8988T (cell line): ENCODE measurements around the gene SPON1.
"Not testable (repeated sequence)": the region's sequence is repeated elsewhere in the genome, so short reads cannot be mapped to it uniquely, and the experiment has no call there.

Experiments used
- DNase-seq: peaks from one replicate; pipeline ENCODE4 v3.0.0; 2011

SPON1 gene

DNA sequence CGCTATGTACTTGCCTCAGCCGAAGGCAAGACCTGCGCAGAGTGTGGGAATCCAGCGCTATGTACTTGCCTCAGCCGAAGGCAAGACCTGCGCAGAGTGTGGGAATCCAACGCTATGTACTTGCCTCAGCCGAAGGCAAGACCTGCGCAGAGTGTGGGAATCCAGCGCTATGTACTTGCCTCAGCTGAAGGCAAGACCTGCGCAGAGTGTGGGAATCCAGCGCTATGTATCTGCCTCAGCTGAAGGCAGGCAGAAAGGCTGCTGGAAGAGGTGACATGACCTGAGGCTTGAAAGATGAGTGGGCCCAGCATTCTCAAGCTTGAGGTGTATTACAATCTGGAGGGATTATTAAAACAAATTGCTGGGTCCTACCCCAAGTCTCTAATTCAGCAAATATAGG lies 290.0 kb downstream of the SPON1 start:
- DNase-seq = not testable (repeated sequence)

DNA sequence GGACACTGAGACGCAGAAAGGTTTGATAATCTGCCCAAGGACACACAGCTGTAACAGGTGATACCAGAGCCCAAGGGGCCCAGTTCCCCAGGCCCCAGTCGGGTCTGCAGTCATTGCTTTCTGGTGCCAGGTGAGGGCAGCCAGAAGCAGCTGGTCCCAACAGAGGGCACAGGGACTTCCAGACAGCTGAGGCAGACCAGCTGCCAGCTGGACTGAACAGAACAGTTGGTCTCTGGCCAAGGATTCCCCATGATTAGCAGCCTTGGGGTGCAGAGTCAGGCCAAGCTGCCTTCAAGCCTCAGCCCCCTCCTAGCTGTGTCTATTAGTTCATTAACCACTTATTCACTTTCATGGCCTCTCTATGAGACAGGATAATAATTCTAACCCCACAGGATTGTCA lies 290.9 kb downstream of the SPON1 start:
- no peak for DNase-seq

DNA sequence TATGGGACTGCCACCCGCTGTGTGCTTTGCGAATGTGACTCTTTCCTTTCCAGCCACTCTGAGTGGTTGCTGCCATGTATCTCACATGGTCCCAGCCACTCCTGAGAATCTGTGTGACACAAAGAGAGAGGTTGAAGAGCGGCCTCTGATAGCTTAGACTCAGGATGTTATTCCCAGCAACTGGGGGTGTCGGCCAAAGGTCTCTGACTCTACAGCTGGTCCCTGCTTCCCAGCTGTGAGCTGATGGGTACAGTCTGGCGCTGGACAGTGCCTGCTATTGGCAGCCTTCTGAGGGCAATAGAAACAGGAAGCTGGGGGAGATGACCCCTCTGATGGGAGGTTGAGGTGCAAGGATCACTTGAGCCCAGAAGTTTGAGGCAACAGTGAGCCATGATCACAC lies 291.3 kb downstream of the SPON1 start:
- no peak for DNase-seq

DNA sequence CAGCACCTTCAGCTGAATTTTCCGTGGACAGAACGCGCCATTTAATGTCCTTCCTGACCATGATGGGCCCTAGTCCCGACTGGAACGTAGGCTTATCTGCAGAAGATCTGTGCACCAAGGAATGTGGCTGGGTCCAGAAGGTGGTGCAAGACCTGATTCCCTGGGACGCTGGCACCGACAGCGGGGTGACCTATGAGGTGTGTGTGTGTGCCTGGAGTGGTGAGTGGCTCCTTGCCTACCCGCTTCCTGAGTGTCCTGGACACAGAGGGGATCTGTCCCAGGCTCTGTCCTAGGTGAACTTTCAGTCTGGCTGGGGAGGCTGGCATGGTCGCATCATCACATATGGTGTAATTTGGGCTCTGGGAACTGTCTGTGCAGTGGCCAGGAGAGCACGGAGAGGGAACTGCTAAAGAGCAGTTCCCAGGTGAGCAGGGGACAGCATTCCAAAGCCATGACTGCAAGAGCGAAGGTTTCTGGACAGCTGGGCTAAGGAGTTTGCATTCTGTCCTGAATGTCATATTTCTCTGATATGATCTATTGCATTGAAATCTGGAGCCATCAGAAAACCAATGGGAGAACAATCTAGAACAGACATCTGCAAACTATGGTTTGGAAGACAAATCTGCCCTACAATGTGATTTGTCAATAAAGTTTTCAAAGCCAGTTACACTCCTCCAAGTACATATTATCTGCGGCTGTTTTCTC lies 292.2 kb downstream of the SPON1 start:
- DNase-seq = no peak

DNA sequence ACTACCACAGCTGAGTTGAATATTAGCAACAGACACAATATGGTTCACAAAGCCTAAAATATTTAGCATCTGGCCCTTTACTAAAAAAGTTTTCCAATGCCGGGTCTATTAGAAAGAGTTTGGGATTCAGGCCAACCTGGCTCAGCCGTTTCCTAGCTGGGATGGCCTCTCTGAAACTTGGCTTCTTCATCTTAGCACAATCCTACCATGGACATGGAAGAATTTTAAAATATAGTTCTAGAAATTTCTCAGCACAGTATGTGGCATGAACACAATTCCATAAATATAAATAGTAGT lies 292.7 kb downstream of the SPON1 start:
- no peak for DNase-seq

DNA sequence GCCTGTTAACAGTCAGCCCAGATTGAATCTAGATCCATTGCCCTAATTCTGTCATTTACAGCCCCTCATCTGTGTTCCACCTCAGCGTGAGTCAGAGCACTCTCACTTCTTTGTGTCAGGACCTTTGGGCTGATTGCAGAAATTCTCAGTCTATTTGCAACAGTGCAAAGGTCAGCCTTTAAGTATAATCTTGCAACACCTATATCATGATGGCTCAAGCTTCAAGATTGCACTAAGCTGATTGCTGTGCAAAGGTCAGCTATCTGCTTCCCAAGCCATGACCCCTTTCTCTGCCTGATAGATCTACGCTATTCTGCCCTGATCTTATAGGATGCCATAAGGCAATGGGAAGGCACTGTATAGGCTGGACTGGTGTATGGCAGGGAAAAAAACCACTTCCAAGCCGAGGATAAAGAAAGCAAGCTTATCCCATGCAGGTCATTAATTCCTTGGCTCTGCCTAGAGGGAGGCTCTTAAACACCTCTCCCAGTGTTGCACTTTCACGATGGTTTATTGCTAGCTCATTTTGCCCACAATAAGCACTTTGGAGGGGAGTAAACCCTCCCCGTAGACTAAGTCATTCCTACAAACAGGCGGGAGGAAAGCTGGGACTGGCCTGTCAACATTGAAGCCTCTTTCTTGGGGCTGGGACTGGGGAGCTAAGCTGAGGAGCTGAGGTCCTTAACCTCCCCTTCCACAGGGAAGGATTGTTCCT lies 295.9 kb downstream of the SPON1 start:
- no peak for DNase-seq

DNA sequence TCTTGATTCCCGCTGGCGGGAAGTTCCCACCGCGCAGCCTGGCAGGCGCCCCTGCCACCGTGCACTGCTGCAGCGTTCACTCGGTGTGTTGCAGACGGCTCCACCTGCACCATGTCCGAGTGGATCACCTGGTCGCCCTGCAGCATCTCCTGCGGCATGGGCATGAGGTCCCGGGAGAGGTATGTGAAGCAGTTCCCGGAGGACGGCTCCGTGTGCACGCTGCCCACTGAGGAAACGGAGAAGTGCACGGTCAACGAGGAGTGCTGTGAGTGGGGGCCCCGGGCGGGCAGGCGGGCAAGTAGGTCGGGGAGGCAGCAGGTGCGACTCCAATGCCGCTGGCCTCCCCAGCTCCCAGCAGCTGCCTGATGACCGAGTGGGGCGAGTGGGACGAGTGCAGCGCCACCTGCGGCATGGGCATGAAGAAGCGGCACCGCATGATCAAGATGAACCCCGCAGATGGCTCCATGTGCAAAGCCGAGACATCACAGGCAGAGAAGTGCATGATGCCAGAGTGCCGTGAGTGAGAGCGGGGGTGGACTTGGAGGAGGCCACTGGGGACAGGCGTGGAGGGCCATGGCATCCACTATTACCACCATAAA lies 296.8 kb downstream of the SPON1 start:
- no peak for DNase-seq

DNA sequence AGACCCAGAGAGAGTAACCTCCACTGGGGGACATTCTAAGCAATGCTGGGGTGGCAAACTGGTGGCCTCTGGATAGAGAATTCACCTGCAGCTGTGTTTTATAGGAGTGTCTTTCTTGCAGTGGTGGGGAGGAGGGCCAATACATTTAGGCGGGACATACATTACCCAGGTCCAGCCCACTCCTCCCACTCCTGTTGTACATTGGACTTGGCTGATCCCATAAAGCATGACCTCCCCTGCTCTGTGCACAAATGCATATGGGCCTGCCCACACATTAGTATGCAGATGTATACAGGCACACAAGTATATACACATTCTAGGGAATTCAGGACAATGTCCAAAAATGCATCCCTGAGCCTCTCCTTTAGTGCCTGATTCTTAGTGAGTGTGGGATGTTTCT lies 297.4 kb downstream of the SPON1 start:
- no peak for DNase-seq

DNA sequence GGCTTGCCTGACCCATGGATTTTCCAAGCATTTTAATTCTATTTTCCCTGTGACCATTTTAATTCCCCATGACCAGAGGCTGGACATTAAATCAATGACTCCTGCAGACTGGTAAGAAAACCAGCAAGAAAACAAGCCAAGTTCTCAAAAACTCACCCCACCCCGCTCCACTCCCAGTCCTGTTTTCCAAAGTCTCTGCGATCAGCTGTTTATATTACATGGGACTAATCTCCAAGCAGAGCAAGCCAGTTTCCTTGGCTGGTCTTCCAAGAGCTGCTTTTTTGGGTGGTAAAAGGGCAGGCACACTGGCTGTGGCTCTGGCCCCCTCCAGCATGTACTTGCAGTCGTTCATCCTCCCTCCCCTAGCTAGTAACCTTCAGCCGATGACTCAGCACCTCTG lies 298.5 kb downstream of the SPON1 start:
- DNase-seq = no peak

DNA sequence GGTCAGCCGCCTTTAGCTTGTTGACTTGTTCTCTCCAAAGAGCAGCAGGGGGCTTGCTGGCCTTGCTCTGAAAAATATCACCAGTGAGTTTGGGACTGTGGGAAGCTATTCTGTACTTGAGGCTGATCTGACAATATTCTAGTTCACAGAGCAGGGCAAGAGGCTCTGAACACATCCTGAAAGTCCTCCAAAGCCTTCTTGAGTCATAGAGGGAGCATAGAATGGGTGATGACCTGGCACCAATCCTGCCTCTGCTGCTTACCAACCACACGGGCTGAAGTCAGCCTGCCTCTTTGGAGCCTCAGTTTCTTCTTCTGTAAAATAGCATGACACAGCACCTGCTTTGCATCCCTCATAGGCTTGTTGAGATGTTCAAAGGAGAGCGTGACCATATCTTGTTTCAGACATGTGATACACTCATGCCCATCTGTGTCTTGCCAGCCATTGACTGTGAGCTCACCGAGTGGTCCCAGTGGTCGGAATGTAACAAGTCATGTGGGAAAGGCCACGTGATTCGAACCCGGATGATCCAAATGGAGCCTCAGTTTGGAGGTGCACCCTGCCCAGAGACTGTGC lies 299.8 kb downstream of the SPON1 start:
- no peak for DNase-seq

DNA sequence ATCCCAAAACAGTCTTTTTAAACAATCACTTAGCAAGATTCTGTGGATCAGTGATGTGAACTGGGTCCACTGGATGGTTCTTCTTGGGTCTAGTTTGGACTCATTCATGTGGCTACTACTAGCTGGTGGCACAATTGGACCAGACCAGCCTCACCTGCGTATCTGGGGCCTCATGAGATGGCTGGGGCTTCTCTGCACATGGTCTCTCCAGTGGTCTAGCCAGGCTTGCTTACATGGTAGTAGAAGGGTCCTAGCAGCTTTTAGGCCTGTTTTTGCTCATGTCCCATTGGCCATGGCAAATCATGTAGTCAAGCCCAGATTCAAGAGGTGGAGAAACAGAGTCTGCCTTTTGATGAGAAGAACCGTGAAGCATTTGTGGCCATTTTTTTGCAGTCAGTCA lies 302.4 kb downstream of the SPON1 start:
- DNase-seq = no peak

DNA sequence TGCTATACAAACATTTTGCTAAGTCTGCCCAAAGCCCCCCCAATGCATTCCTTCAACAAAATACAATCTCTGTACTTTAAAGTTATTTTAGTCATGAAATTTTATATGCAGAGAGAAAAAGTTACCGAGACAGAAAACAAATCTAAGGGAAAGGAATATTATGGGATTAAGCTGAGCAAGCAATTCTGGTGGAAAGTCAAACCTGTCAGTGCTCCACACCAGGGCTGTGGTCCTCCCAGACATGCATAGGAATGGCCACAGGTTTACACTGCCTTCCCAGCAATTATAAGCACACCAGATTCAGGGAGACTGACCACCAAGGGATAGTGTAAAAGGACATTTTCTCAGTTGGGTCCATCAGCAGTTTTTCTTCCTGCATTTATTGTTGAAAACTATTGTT lies 304.1 kb downstream of the SPON1 start:
- DNase-seq = no peak

DNA sequence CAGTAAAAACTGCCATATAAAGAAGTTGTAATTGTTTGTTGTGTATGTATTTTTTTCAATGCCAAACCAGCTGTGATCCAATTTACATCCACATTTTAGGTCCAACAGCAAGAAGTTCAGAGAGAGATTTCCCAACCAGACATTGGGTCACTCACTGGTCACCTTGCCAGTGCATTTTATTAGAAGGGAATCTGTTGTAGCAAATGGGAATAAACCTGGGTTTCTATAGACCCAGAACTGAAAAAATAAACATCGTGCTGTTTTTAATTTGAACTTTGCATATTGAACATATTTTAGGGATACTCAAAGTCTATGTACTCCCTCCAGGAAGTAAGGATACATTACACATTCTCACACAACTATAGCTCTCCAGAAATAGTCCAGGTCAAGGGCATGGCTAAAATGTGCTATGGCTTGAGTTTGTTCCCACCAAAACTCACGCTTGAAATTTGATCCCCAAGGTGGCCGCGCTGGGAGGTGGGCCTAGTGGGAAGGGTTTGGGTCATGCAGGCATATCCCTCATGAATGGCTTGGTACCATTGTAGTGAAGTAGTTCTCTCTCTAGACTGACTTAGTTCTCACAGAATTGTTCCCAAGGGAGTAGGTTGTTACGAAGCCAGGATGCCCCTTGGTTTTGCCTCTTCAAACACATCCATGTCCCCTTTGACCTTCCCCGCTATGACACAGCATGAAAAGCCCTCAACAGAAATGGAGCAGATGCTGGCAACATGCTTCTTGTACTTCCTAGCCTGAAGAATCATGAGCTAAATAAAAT lies 305.5 kb downstream of the SPON1 start:
- DNase-seq = no peak

DNA sequence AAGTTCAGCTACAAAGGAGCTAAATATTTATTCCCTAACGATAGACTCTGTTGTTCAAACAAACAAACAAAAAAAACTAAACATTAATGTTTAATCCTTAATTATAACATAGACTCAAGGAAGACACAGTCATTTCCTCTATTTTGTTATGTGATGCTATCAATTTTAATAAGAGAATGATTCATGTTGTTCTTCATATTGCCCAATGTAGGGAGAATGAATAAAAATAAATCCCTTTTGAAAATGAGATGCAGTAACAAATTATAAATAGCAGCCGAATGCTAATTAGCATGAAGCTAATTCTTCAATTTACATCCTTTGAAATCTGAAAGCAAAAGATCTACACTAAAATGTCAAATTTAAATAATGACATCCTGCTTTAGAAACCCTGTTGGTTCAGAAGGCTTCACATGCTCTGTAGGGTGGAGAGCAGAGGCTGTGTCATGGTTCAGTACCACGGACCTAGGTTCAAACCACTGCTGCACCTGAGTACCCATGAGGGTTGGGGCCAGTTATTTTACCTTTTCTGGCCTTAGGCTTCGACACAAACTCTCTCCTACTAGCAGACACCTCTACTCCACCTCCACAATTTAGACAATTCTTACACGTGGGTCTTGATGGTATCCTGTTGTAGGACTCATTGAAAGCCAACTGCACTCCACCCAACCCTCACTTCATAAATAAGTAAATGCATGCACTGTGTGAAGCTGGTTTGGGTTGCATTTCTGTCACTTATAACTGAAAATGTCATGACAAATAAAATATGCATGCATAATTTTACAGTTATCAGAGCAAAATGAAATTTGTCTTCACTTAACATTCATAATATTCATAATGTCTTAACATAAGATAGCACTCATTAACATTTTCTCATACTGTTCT lies 307.4 kb downstream of the SPON1 start:
- no peak for DNase-seq

DNA sequence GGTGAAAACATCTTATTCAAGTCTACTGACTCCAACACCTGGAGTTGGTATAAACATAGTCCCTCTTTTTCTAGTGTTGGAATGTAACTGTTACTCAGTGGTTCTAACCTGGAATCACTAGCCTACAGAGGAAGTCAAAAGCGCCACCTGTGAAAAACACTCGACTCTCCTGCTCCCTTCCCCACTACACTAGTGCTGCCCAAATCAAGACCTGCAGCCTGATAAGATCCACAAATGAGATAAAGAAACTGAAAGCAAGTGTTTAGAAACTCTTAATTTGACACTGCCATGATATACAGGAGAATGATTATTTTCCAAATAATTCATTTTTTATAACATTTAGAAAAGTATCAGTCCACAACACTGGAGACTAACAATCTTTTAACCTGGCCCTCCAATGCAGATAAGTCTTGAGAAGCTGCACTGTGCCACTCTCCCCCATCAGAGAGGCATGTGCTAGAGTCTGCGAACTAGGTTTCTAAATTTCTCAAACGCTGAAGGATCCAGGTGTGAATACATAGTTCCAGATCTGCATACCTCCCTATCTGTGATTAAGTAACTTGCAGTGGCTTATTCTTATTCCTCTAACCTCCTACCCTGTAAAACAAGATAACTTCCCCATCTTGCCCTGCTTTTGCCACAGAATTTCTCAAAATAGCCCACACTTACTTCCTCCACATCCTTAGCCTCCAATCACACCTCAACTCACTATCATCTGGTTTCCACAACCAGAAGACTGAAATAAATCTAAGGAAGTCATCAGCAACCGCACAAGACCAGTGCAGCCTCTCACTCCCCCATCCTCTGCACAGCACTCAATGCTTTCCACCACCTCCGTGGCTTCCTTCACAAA lies 308.4 kb downstream of the SPON1 start:
- no peak for DNase-seq

DNA sequence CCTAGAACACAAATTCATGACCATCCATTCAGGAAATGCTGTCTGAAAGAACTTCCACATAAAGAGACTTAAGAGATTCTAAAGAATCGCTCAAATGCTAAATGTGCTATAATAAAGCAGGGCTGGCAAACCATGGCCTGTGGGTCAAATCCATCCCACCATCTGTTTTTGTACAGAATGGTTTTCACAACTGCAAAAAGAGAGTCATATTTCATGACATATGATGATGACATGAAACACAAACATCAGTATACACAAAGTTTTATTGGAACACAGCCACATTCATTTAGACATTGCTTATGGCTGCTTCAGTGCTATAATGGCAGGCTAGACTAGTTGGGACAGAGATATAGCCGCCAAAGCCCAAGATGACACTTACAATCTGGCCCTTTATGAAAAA lies 311.4 kb downstream of the SPON1 start:
- no peak for DNase-seq

DNA sequence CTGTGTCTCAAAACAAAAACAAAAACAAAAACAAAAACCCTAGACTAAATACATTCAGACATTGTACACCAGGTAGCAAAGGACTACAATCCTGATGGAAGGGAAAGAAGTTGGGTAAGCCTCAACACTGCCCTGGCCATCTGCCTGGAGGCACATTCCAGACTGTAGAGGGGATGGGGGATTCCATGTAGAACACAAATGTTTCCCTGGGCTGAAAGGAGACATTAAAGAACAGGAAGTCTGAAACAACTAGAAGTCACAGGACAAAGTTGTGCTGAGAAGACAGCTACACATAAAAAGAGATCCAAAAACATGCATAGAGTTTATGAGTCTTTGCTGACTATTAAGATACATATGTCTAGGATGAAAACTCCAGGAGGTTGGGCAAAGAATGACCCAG lies 312.6 kb downstream of the SPON1 start:
- no peak for DNase-seq

DNA sequence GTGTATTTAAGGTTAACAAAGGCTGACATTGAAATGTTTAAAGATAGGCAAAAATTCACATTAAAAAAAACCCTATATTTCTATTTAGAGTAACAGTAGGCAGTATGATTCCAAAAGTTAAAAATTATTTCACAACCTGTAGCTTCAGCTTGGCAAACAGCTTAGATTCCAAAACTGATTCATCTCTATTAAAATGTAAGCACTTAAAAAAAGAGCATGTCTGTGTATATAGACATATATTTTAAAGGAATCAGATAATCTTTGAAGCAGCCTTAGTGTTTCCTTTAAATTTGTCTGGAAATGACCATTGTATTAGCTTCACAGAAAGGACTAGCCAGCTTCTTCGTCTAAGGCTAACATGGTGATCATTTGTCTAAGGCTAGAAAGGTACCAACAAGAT lies 316.3 kb downstream of the SPON1 start:
- DNase-seq = not testable (repeated sequence)

DNA sequence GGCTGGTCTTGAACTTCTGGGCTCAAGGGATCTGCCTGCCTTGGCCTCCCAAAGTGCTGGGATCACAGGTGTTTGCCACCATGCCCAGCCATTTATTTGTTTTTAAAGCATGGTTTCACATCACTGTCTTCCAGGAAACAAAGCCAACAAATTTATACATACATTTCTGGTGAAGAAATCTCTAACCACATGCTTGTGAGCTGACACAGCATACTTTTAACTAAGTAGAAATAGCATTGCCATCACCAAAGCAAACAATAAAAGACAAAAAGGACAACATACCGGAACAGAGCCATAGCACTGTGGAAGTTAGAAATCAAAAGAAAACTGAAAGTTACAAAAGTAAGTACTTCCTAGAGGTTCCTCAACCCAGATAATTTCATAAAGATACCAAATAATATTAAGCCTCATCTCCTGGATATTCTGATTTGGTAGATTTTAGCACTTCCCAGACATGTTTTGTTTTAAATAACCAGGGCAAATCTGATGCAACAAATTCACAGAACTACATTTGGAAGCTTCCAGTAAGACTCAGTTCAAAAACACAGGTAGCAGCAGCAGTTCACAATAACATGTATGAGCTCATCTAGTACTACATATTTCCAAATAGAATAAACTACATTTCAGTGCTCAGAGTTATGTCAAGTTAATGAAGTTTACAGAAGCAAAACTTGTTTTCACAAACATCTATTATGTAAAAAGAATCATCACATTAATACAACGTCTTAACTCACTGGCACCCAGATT lies 325.8 kb downstream of the SPON1 start:
- no peak for DNase-seq

DNA sequence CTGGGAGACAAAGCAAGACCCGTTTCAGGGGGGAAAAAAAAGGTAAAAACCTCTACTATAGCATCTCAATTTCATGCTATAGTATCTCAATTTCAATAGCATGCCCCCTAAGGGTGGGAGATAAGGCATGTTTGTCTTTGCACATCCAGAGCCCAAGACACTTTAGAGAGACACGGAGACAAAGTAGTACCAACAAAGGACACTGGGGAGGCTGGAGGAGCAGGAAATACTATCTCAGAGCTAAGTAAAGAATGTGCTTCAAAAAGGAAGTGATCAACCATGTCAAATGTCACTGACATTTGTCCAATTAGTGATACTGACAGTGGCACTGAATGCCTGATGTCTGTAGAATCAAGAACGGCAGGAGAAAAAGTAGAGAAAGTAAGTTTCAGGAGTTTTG lies 327.9 kb downstream of the SPON1 start:
- DNase-seq = no peak

DNA sequence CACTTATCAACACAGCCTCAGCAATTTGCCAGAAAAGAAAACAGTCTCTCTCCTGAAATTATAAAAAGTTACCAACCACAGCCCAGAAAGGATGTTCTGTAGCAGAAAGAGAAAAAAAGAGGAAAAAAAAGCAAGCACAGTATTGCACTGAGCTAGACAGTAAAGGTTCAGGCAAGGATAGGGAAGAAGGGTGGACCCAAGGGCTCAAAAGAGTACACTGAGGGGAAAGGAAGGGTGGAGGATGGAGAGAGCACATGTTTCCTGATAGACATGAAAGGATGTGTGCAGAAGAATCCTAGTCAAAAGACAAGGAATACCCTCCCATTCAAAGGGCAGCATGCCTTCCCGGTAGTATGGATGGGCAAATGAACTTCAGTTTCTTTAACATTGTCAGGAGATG lies 337.4 kb downstream of the SPON1 start:
- DNase-seq = no peak
